HepG2 (cell line): ENCODE data around the gene ZNRD2. TPM values are rescaled to one million over a fixed set of nuclear protein-coding genes. Genes with fewer than 3 reads are reported as not detected.

Experiments
- AGO1 ChIP-seq: fragments of 200-400 bp; formaldehyde crosslinking; IDR thresholded peaks from 2 replicates; pipeline ENCODE4 v1.6.1; 2017; ENCODE audit warnings: mild to moderate bottlenecking, low read depth, low read length, moderate library complexity; ENCODE audit not compliant: poor library complexity, severe bottlenecking
- FOXO4 ChIP-seq: sonication (generic); formaldehyde crosslinking; conservative IDR thresholded peaks from 2 replicates; pipeline ENCODE4 v1.8.1; 2023; ENCODE audit warnings: missing genetic modification reagents
- HDAC6 ChIP-seq: fragments of 200-600 bp; sonication (generic); IDR thresholded peaks from 2 replicates; pipeline ENCODE4 v1.7.0; 2017; ENCODE audit warnings: mild to moderate bottlenecking, antibody characterized with exemption, low read length, low read depth
- MLLT10 ChIP-seq: sonication (generic); formaldehyde crosslinking; IDR thresholded peaks from 2 replicates; pipeline ENCODE4 v1.4.0; 2020; ENCODE audit warnings: missing genetic modification reagents
- NRL ChIP-seq: sonication (generic); formaldehyde crosslinking; IDR thresholded peaks from 2 replicates; pipeline ENCODE4 v1.5.0; 2020; ENCODE audit warnings: missing genetic modification reagents, mild to moderate bottlenecking, moderate library complexity, borderline replicate concordance
- RBM39 ChIP-seq: fragments of 200-400 bp; formaldehyde crosslinking; IDR thresholded peaks from one replicate; pipeline ENCODE4 v1.6.1; 2018; ENCODE audit warnings: antibody characterized with exemption, mild to moderate bottlenecking, low read depth, low read length; ENCODE audit not compliant: poor library complexity, severe bottlenecking
- USF2 ChIP-seq, 2 experiments: sonication (generic) in 1 of 2; formaldehyde crosslinking in 1 of 2; IDR thresholded peaks; 2 replicates each; pipeline versions ENCODE4 v1.5.1 to v1.6.1; 2011 to 2020; ENCODE audit warnings: borderline replicate concordance in 1 of 2, low read depth in 1 of 2, low read length in 1 of 2, mild to moderate bottlenecking in 1 of 2, missing genetic modification reagents in 1 of 2, moderate library complexity in 1 of 2
- YEATS4 ChIP-seq: sonication (generic); formaldehyde crosslinking; IDR thresholded peaks from 2 replicates; pipeline ENCODE4 v1.4.0; 2020; ENCODE audit warnings: missing genetic modification reagents, borderline replicate concordance
- ZBTB49 ChIP-seq: sonication (generic); formaldehyde crosslinking; IDR thresholded peaks from 2 replicates; pipeline ENCODE4 v1.4.0; 2020; ENCODE audit warnings: missing genetic modification reagents, borderline replicate concordance
- ZFY ChIP-seq: sonication (generic); formaldehyde crosslinking; IDR thresholded peaks from 2 replicates; pipeline ENCODE4 v1.4.0; 2020; ENCODE audit warnings: missing genetic modification reagents
- ZNF567 ChIP-seq: sonication (generic); formaldehyde crosslinking; IDR thresholded peaks from 2 replicates; pipeline ENCODE4 v1.8.1; 2023; ENCODE audit warnings: mild to moderate bottlenecking, missing genetic modification reagents, borderline replicate concordance
- polyA plus RNA-seq, 8 experiments: library from polyadenylated mRNA; depleted of rRNA in 3 of 8; stranded (reverse) in 7 of 8; unstranded in 1 of 8; fragments of >200 nt; fragmentation: Illumina TruSeq in 4 of 8; extraction: Trizol in 4 of 8; gene quantifications; 2 replicates each; pipeline versions ENCODE4 v1.2.1 to v1.2.3, GENCODE V29; 2011 to 2016; ENCODE audit warnings: low read depth in 4 of 8, missing spikeins in 1 of 8, mixed read lengths in 1 of 8; ENCODE audit not compliant: insufficient read depth in 1 of 8
- total RNA-seq, 5 experiments: library from RNA; depleted of rRNA; stranded (reverse); fragments of >200 nt; fragmentation: Illumina TruSeq; extraction: Trizol; gene quantifications; 2 replicates each; pipeline ENCODE4 v1.2.3, GENCODE V29; 2016; ENCODE audit warnings: low read depth in 1 of 5
- TF ChIP-seq, protein P1 (sequence below): sonication (generic); formaldehyde crosslinking; IDR thresholded peaks from 2 replicates; pipeline ENCODE4 v1.5.0; 2020; ENCODE audit warnings: mild to moderate bottlenecking, missing genetic modification reagents
- TF ChIP-seq, protein P2 (sequence below): sonication (generic); formaldehyde crosslinking; IDR thresholded peaks from 2 replicates; pipeline ENCODE4 v1.4.0; 2020; ENCODE audit warnings: mild to moderate bottlenecking, missing genetic modification reagents

ZNRD2 gene
- total and polyA plus RNA-seq, 2 of the 13 experiments (the other 11 are each of a cell fraction or from before 2014, with no cell fraction given): 29.2 to 34.0 TPM

GRCh38 chr11:65529475-65530156, 40.7 kb upstream of the ZNRD2 start (continued):
- TF ChIP-seq FOXO4 (CRISPR knock-in tag) (no peak), MLLT10 (CRISPR knock-in tag) (no peak), USF2 (IDR thresholded peaks at IDR 0.05; ENCODE audit: low read depth, low read length) (no peak), USF2 (CRISPR knock-in tag; IDR thresholded peaks at IDR 0.05; ENCODE audit: borderline replicate concordance) (0 out of 2 replicates have a peak, but pooled peaks have one; percentile 21), YEATS4 (CRISPR knock-in tag) (peak; percentile 55), HDAC6 (no peak), ZFY (CRISPR knock-in tag) (peak; percentile 35; the same call in 1 of the 2 replicates), ZNF567 (CRISPR knock-in tag) (no peak), RBM39 (no peak), NRL (CRISPR knock-in tag) (no peak), AGO1 (no peak), ZBTB49 (no peak)
- TF ChIP-seq, protein P1, sequence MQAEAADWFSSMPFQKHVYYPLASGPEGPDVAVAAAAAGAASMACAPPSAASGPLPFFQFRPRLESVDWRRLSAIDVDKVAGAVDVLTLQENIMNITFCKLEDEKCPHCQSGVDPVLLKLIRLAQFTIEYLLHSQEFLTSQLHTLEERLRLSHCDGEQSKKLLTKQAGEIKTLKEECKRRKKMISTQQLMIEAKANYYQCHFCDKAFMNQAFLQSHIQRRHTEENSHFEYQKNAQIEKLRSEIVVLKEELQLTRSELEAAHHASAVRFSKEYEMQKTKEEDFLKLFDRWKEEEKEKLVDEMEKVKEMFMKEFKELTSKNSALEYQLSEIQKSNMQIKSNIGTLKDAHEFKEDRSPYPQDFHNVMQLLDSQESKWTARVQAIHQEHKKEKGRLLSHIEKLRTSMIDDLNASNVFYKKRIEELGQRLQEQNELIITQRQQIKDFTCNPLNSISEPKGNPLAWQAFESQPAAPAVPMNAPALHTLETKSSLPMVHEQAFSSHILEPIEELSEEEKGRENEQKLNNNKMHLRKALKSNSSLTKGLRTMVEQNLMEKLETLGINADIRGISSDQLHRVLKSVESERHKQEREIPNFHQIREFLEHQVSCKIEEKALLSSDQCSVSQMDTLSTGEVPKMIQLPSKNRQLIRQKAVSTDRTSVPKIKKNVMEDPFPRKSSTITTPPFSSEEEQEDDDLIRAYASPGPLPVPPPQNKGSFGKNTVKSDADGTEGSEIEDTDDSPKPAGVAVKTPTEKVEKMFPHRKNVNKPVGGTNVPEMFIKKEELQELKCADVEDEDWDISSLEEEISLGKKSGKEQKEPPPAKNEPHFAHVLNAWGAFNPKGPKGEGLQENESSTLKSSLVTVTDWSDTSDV (CRISPR knock-in tag): no peak
- TF ChIP-seq, protein P2, sequence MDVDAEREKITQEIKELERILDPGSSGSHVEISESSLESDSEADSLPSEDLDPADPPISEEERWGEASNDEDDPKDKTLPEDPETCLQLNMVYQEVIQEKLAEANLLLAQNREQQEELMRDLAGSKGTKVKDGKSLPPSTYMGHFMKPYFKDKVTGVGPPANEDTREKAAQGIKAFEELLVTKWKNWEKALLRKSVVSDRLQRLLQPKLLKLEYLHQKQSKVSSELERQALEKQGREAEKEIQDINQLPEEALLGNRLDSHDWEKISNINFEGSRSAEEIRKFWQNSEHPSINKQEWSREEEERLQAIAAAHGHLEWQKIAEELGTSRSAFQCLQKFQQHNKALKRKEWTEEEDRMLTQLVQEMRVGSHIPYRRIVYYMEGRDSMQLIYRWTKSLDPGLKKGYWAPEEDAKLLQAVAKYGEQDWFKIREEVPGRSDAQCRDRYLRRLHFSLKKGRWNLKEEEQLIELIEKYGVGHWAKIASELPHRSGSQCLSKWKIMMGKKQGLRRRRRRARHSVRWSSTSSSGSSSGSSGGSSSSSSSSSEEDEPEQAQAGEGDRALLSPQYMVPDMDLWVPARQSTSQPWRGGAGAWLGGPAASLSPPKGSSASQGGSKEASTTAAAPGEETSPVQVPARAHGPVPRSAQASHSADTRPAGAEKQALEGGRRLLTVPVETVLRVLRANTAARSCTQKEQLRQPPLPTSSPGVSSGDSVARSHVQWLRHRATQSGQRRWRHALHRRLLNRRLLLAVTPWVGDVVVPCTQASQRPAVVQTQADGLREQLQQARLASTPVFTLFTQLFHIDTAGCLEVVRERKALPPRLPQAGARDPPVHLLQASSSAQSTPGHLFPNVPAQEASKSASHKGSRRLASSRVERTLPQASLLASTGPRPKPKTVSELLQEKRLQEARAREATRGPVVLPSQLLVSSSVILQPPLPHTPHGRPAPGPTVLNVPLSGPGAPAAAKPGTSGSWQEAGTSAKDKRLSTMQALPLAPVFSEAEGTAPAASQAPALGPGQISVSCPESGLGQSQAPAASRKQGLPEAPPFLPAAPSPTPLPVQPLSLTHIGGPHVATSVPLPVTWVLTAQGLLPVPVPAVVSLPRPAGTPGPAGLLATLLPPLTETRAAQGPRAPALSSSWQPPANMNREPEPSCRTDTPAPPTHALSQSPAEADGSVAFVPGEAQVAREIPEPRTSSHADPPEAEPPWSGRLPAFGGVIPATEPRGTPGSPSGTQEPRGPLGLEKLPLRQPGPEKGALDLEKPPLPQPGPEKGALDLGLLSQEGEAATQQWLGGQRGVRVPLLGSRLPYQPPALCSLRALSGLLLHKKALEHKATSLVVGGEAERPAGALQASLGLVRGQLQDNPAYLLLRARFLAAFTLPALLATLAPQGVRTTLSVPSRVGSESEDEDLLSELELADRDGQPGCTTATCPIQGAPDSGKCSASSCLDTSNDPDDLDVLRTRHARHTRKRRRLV (CRISPR knock-in tag): no peak
